Gastrocnemius medialis (tissue), 4 donors: ENCODE data around the gene PPP2R1B. TPM values are rescaled to one million over a fixed set of nuclear protein-coding genes. Genes with fewer than 3 reads are reported as not detected.

Experiments used
- ATAC-seq, 2 donors: fragments of 150-250 bp; one replicate each; pipeline ENCODE4 v1.9.1; 2016
- DNase-seq, 2 donors: peaks; one replicate each; pipeline ENCODE4 v3.0.0-alpha.2; 2019
- H3K27ac ChIP-seq, 4 donors: fragments of 200-600 bp; sonication (generic); 1 replicate in 1 of 4; 2 replicates in 3 of 4; pipeline ENCODE4 v1.5.1; 2016 to 2018; ENCODE audit warnings: mild to moderate bottlenecking in 2 of 4, moderate library complexity in 1 of 4
- H3K27me3 ChIP-seq, 3 donors: fragments of 200-600 bp; sonication (generic) in 2 of 3; 1 replicate in 1 of 3; 2 replicates in 2 of 3; pipeline versions ENCODE4 v1.5.1 to v1.6.0; 2016 to 2019; ENCODE audit warnings: mild to moderate bottlenecking in 1 of 3, moderate library complexity in 1 of 3
- H3K36me3 ChIP-seq, 2 donors: fragments of 200-600 bp; sonication (generic) in 1 of 2; one replicate each; pipeline ENCODE4 v1.5.1; 2017 to 2018
- H3K4me1 ChIP-seq, 2 donors: fragments of 200-600 bp; sonication (generic) in 1 of 2; one replicate each; pipeline ENCODE4 v1.5.1; 2016 to 2017; ENCODE audit warnings: mild to moderate bottlenecking in 2 of 2
- H3K4me3 ChIP-seq, 4 donors: fragments of 200-600 bp; sonication (generic) in 3 of 4; 1 replicate in 1 of 4; 2 replicates in 3 of 4; pipeline ENCODE4 v1.5.1; 2016 to 2019; ENCODE audit warnings: mild to moderate bottlenecking in 2 of 4
- H3K9me3 ChIP-seq, 3 donors: fragments of 200-600 bp; sonication (generic) in 2 of 3; 1 replicate in 1 of 3; 2 replicates in 2 of 3; pipeline ENCODE4 v1.5.1; 2016 to 2019
- POLR2A ChIP-seq, 2 donors: fragments of 450-650 bp; IDR thresholded peaks; one replicate each; pipeline ENCODE4 v1.6.1; 2017; ENCODE audit warnings: antibody characterized with exemption in 2 of 2, mild to moderate bottlenecking in 2 of 2, moderate library complexity in 2 of 2
- in situ Hi-C, 4 donors: fragments of 200-750 bp; cut with MboI; loops; one replicate each; pipeline versions ENCODE4 v1.15.0 to v1.8.0; 2017; ENCODE audit warnings: low sequenced_read_pairs in 4 of 4
- intact Hi-C: fragments of 100-400 bp; cut with DNase I; formaldehyde crosslinking; loops from one replicate; pipeline ENCODE4 v1.15.1; 2023; ENCODE audit warnings: low total_unique reads
- total RNA-seq, 4 donors: library from RNA; depleted of rRNA; stranded (reverse); fragments of >200 nt; gene quantifications; one replicate each; pipeline versions ENCODE4 v1.1.0 to v1.2.3, GENCODE V29; 2016
- TF ChIP-seq, protein P1 (sequence below), 5 experiments: fragments of 450-650 bp in 3 of 5; fragments of 200-600 bp in 2 of 5; sonication (generic) in 2 of 5; IDR thresholded peaks in 4 of 5; conservative IDR thresholded peaks in 1 of 5; 1 replicate in 4 of 5; 2 replicates in 1 of 5; pipeline ENCODE4 v1.5.1; 2016 to 2019; ENCODE audit warnings: antibody characterized with exemption in 5 of 5, mild to moderate bottlenecking in 3 of 5, moderate library complexity in 3 of 5

Gene PPP2R1B
- total RNA-seq, 4 donors from 2014 or later: 7.3 to 16.0 (median 9.4) TPM

DNA sequence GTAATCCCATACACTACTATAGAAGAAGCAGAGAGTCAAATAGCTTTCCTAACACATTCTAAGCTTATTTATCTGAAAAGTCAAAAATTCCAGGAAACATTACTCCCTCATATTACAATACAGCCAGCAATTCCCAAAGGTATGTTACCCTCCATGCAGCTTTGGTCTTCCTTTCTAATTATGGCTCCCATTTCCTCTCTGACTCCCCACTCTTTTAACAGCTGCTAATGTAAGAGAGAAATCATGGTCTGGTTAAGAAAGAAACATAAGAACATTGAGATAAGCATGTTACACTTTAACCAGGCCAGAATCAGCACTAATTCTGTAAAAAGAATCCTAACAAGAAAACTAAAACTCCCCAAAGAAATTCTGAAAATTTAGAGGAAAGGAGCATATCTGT is 6.8 kb downstream of the PPP2R1B start:
- in situ Hi-C loops (no loop called here), intact Hi-C loops (no loop called here)
- ATAC-seq: no peak
- H3K4me3 ChIP-seq: no peak overlapping the region
- H3K36me3 ChIP-seq: peaks cover 0 to 77% of the 10 kb centered on the region in 2 donors
- no peaks in the 10 kb centered on the region for H3K9me3 ChIP-seq
- DNase-seq: no peak
- TF ChIP-seq, protein P1, sequence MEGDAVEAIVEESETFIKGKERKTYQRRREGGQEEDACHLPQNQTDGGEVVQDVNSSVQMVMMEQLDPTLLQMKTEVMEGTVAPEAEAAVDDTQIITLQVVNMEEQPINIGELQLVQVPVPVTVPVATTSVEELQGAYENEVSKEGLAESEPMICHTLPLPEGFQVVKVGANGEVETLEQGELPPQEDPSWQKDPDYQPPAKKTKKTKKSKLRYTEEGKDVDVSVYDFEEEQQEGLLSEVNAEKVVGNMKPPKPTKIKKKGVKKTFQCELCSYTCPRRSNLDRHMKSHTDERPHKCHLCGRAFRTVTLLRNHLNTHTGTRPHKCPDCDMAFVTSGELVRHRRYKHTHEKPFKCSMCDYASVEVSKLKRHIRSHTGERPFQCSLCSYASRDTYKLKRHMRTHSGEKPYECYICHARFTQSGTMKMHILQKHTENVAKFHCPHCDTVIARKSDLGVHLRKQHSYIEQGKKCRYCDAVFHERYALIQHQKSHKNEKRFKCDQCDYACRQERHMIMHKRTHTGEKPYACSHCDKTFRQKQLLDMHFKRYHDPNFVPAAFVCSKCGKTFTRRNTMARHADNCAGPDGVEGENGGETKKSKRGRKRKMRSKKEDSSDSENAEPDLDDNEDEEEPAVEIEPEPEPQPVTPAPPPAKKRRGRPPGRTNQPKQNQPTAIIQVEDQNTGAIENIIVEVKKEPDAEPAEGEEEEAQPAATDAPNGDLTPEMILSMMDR (IDR thresholded peaks at IDR 0.05 in 4 of 5, conservative IDR thresholded peaks at IDR 0.05 in 1 of 5): no peak
- TF ChIP-seq POLR2A (IDR thresholded peaks at IDR 0.05): no peak
- H3K4me1 ChIP-seq: peaks cover 6 to 10% of the 10 kb centered on the region in 2 donors
- H3K27me3 ChIP-seq: no peaks in the 10 kb centered on the region
- peak overlapping the region; percentile 7 to 59 (median 57) for H3K27ac ChIP-seq

DNA sequence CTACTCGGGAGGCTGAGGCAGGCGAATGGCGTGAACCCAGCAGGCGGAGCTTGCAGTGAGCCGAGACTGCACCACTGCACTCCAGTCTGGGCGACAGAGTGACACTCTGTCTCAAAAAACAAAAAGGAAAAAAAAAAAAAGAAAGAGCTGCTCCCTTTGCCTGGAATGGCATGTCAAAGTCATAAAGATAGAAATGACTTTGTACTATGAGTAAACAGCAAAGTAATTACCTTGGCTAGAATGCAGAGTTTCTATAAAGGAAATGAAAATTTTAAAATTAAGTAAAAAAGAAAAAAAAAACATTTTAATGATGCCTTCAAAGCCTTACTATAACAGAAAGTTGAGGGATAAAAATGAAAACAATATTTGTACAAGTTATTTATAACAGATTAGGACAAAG is 10.1 kb downstream of the PPP2R1B start:
- Histone ChIP-seq H3K9me3 (no peaks in the 10 kb centered on the region), H3K27me3 (no peaks in the 10 kb centered on the region), H3K4me1 (peaks cover 0 to 7% of the 10 kb centered on the region in 2 donors), H3K27ac (no peak overlapping the region), H3K36me3 (peaks cover 0 to 99% of the 10 kb centered on the region in 2 donors), H3K4me3 (no peak overlapping the region)
- TF ChIP-seq, protein P1 (IDR thresholded peaks at IDR 0.05 in 4 of 5, conservative IDR thresholded peaks at IDR 0.05 in 1 of 5): no peak
- TF ChIP-seq POLR2A (IDR thresholded peaks at IDR 0.05): no peak
- in situ Hi-C loops: no loop called here
- no peak for ATAC-seq
- intact Hi-C loops: no loop called here
- DNase-seq: no peak

DNA sequence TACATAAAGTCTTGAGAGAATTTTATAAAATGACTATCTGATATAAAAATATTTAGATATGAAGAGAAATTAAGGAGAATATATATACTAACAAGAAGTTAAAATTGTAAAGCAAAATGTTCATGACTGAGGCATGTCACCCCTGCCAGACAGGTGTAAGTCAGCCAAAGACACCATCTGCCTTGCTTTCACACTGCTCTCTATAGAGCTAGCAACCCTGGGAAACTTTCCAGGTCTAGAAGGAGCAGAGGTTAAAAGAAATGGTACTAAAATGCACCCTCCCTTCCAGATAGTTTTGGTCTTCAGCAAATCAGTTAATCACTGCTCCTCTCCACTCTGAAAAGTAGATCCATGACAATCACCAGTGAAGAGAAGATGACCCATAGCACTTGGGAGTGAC is 16.5 kb downstream of the PPP2R1B start:
- Histone ChIP-seq H3K27ac (no peak overlapping the region), H3K27me3 (no peaks in the 10 kb centered on the region), H3K4me3 (no peak overlapping the region), H3K36me3 (peaks cover 0 to 79% of the 10 kb centered on the region in 2 donors), H3K4me1 (peaks cover 0 to 16% of the 10 kb centered on the region in 2 donors), H3K9me3 (no peaks in the 10 kb centered on the region)
- ATAC-seq (no peak), DNase-seq (no peak)
- TF ChIP-seq, protein P1 (IDR thresholded peaks at IDR 0.05 in 4 of 5, conservative IDR thresholded peaks at IDR 0.05 in 1 of 5): no peak
- TF ChIP-seq POLR2A (IDR thresholded peaks at IDR 0.05): no peak
- in situ Hi-C loops (no loop called here), intact Hi-C loops (no loop called here)

DNA sequence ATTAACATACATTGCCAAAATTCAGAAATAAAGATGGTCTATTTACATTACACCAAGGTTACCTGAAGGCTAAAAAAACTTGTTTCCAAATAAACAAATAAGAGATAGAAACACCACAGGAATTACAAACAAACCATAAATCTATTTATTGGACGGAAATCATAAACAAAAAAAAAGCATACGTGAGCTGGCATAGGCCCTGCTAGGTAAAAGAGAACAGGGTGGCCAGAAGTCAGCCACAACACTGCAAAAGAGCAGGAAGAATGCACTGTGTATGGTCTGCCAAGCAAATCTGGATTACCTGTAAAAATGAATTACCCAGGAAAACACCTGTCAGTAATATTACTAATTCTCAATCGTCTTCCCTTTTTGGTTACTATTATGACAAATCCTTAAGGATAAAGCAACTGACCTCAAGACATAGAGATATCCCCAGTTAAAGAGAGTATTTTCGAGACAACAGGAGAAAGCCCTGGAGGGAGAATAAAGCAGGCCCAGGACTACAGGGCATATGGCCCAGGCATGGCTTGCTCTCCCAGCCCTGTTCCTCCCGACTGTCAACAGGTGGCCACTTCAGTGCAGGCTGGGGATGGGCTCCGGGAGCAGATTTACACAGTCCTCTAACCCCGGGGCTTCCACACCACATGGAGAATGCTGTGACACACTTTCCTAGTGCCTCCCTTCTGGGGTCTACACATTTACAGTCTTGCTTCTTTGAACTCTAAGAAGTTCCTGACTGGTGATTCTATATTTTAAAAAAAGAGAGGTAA is 18.0 kb downstream of the PPP2R1B start:
- H3K4me1 ChIP-seq: peaks cover 0 to 16% of the 10 kb centered on the region in 2 donors
- H3K27me3 ChIP-seq: no peaks in the 10 kb centered on the region
- intact Hi-C loops (no loop called here), in situ Hi-C loops (no loop called here)
- no peak overlapping the region for H3K4me3 ChIP-seq
- H3K27ac ChIP-seq: peak overlapping the region; percentile 8 to 52 (median 21)
- DNase-seq (no peak), ATAC-seq (no peak)
- H3K36me3 ChIP-seq: peaks cover 0 to 79% of the 10 kb centered on the region in 2 donors
- H3K9me3 ChIP-seq: no peaks in the 10 kb centered on the region
- TF ChIP-seq POLR2A (IDR thresholded peaks at IDR 0.05): no peak
- TF ChIP-seq, protein P1 (IDR thresholded peaks at IDR 0.05 in 4 of 5, conservative IDR thresholded peaks at IDR 0.05 in 1 of 5): no peak
